CD14-positive monocyte (primary cell): ENCODE data around the gene PPP1R13B. TPM values are rescaled to one million over a fixed set of nuclear protein-coding genes. Genes with fewer than 3 reads are reported as not detected.
A peak's percentile ranks its signal among the peaks of the same experiment; 100 is the strongest.

Experiments
- DNase-seq, 3 donors: peaks; one replicate each; pipeline ENCODE4 v3.0.0-alpha.2; 2011 to 2022
- H2AFZ ChIP-seq: 2 replicates; pipeline ENCODE4 v1.6.0; 2012; ENCODE audit warnings: mild to moderate bottlenecking, low read depth, low read length, inconsistent platforms; ENCODE audit not compliant: insufficient read depth, poor library complexity, severe bottlenecking
- H3K27ac ChIP-seq, 2 donors: 1 replicate in 1 of 2; 2 replicates in 1 of 2; pipeline ENCODE4 v1.5.1; 2012 to 2013; ENCODE audit warnings: low read length in 2 of 2, control low read depth in 1 of 2, inconsistent platforms in 1 of 2, low read depth in 1 of 2, mild to moderate bottlenecking in 1 of 2
- H3K27me3 ChIP-seq, 2 donors: one replicate each; pipeline versions ENCODE4 v1.6.0 to v1.6.1; 2011 to 2013; ENCODE audit warnings: low read length in 2 of 2; ENCODE audit not compliant: control insufficient read depth in 2 of 2, insufficient read depth in 2 of 2
- H3K36me3 ChIP-seq, 2 donors: replicated peaks in 1 of 2; 1 replicate in 1 of 2; 2 replicates in 1 of 2; pipeline versions ENCODE4 v1.5.1 to v1.6.1; 2012 to 2013; ENCODE audit warnings: low read length in 2 of 2, control low read depth in 1 of 2, inconsistent platforms in 1 of 2, mild to moderate bottlenecking in 1 of 2; ENCODE audit not compliant: insufficient read depth in 2 of 2, control insufficient read depth in 1 of 2
- H3K4me1 ChIP-seq, 2 donors: 1 replicate in 1 of 2; 2 replicates in 1 of 2; pipeline versions ENCODE4 v1.5.1 to v1.6.1; 2012 to 2013; ENCODE audit warnings: low read length in 2 of 2, control low read depth in 1 of 2, inconsistent platforms in 1 of 2, mild to moderate bottlenecking in 1 of 2, moderate library complexity in 1 of 2; ENCODE audit not compliant: insufficient read depth in 2 of 2, control insufficient read depth in 1 of 2
- H3K4me2 ChIP-seq: replicated peaks from 2 replicates; pipeline ENCODE3; 2012; ENCODE audit warnings: low read length, moderate library complexity, mild to moderate bottlenecking; ENCODE audit not compliant: poor library complexity, severe bottlenecking; ENCODE audit errors: extremely low read depth
- H3K4me3 ChIP-seq, 3 experiments: fragments of 200-600 bp in 1 of 3; sonication (generic) in 1 of 3; replicated peaks in 1 of 3; 1 replicate in 2 of 3; 2 replicates in 1 of 3; pipeline ENCODE4 v1.5.1; 2011 to 2013; ENCODE audit warnings: low read length in 3 of 3, mild to moderate bottlenecking in 3 of 3, control low read depth in 2 of 3, low read depth in 2 of 3, inconsistent platforms in 1 of 3, moderate library complexity in 1 of 3
- H3K79me2 ChIP-seq: 2 replicates; pipeline ENCODE4 v1.6.0; 2012; ENCODE audit warnings: mild to moderate bottlenecking, control low read depth, inconsistent platforms, low read length, moderate library complexity; ENCODE audit not compliant: insufficient read depth
- H3K9ac ChIP-seq: 2 replicates; pipeline ENCODE4 v1.6.0; 2017; ENCODE audit warnings: low read length, mild to moderate bottlenecking; ENCODE audit not compliant: insufficient read depth, poor library complexity, severe bottlenecking
- H3K9me3 ChIP-seq, 2 donors: replicated peaks in 1 of 2; 1 replicate in 1 of 2; 2 replicates in 1 of 2; pipeline versions ENCODE4 v1.5.1 to v1.6.1; 2012 to 2013; ENCODE audit warnings: low read length in 2 of 2, control low read depth in 1 of 2; ENCODE audit not compliant: control insufficient read depth in 1 of 2, insufficient read depth in 1 of 2
- H4K20me1 ChIP-seq: 2 replicates; pipeline ENCODE4 v1.6.0; 2012; ENCODE audit warnings: mild to moderate bottlenecking, low read length, control low read depth, moderate library complexity; ENCODE audit not compliant: insufficient read depth
- H3K27ac Mint-ChIP-seq, 7 donors: one replicate each; pipeline ENCODE4 v1.8.0; 2020; ENCODE audit warnings: mild to moderate bottlenecking in 7 of 7, mixed read lengths in 7 of 7, moderate library complexity in 6 of 7, inconsistent platforms in 2 of 7
- H3K27me3 Mint-ChIP-seq, 3 donors: one replicate each; pipeline ENCODE4 v1.8.0; 2021 to 2022; ENCODE audit warnings: low read depth in 3 of 3, mild to moderate bottlenecking in 3 of 3, mixed read lengths in 3 of 3, moderate library complexity in 3 of 3, inconsistent platforms in 1 of 3
- H3K36me3 Mint-ChIP-seq, 2 donors: one replicate each; pipeline ENCODE4 v1.8.0; 2020; ENCODE audit warnings: mixed read lengths in 2 of 2, inconsistent platforms in 1 of 2, mild to moderate bottlenecking in 1 of 2
- H3K4me1 Mint-ChIP-seq: one replicate; pipeline ENCODE4 v1.8.0; 2020; ENCODE audit warnings: mild to moderate bottlenecking, mixed read lengths
- H3K4me3 Mint-ChIP-seq, 2 donors: one replicate each; pipeline ENCODE4 v1.8.0; 2020; ENCODE audit warnings: mild to moderate bottlenecking in 2 of 2, mixed read lengths in 2 of 2, moderate library complexity in 1 of 2
- H3K9me3 Mint-ChIP-seq, 7 donors: one replicate each; pipeline ENCODE4 v1.8.0; 2020 to 2022; ENCODE audit warnings: mixed read lengths in 7 of 7, mild to moderate bottlenecking in 6 of 7, moderate library complexity in 6 of 7, inconsistent platforms in 2 of 7
- whole genome bisulfite sequencing: methylation state at CpG from one replicate; pipeline ENCODE4 v1.1.5; 2013; ENCODE audit warnings: missing lambda C conversion rate; ENCODE audit not compliant: insufficient coverage; 5-methylcytosine and 5-hydroxymethylcytosine counted together
- intact Hi-C, 2 donors: fragments of 100-400 bp; cut with micrococcal nuclease; formaldehyde crosslinking; loops; one replicate each; pipeline versions ENCODE4 v1.15.0 to v1.15.1; 2023
- polyA plus RNA-seq, 3 donors: library from polyadenylated mRNA; depleted of rRNA in 1 of 3; unstranded in 2 of 3; stranded (reverse) in 1 of 3; fragments of 300-500 nt in 2 of 3; fragments of >200 nt in 1 of 3; fragmentation: Illumina TruSeq in 2 of 3; gene quantifications; 1 replicate in 2 of 3; 2 replicates in 1 of 3; pipeline ENCODE4 v1.2.3, GENCODE V29; 2012 to 2021
- TF ChIP-seq, protein P1 (sequence below): fragments of 200-600 bp; IDR thresholded peaks from one replicate; pipeline ENCODE4 v1.8.0; 2022; ENCODE audit warnings: antibody characterized with exemption, mild to moderate bottlenecking

The PPP1R13B gene
- polyA plus RNA-seq, 3 donors: 0.48 to 1.1 (median 0.99) TPM

DNA sequence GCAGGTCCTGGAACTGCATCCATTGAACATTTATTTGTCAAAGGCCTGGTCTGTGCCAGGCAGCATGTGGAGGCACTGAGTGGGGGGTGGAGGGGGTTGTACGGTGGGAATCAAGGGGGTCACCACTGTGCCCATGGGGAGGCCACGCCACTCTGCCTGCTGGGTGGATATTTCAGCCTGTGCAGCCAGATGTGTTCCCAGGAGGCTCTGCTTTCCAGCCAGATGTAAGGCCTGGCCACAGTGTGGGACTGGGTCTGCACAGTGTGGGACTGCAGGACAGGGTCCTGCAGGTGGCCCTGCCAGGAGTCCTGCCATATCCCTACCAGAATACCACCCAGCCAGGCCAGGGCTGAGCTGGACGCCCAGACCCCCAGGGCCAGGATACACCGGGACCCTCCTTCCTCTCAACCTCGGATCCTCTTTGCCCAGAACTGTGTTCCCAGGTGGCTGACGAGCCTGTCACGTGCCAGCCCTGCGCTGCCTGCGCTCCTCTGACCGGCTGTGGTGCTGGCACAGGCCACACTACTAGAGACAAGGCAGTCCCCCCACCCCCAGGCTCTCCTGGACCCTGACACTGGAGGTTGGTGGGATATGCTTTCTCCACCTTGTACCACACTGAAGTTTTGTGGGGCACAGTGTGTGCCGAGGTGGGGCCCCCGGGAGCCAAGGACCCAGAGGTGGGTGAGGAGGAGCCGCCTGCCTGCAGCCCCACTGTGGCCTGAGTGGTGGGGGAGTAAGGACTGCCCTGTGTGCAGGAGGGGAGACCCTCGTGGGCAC, 149.6 kb downstream of the PPP1R13B start:
- H3K27ac ChIP-seq: peak overlapping the region in 1 of 2 donors; percentile 8
- H2AFZ ChIP-seq: no peak overlapping the region
- H3K36me3 Mint-ChIP-seq: peaks cover 45 to 82% of the 10 kb centered on the region in 2 donors
- H3K79me2 ChIP-seq: peaks cover 7% of the 10 kb centered on the region
- no peaks in the 10 kb centered on the region for H3K9me3 ChIP-seq
- no peaks in the 10 kb centered on the region for H3K9me3 Mint-ChIP-seq
- H3K27ac Mint-ChIP-seq: peak overlapping the region in 4 of 7 donors; percentile 10 to 71 (median 27)
- H3K4me3 Mint-ChIP-seq: no peak overlapping the region
- TF ChIP-seq, protein P1, sequence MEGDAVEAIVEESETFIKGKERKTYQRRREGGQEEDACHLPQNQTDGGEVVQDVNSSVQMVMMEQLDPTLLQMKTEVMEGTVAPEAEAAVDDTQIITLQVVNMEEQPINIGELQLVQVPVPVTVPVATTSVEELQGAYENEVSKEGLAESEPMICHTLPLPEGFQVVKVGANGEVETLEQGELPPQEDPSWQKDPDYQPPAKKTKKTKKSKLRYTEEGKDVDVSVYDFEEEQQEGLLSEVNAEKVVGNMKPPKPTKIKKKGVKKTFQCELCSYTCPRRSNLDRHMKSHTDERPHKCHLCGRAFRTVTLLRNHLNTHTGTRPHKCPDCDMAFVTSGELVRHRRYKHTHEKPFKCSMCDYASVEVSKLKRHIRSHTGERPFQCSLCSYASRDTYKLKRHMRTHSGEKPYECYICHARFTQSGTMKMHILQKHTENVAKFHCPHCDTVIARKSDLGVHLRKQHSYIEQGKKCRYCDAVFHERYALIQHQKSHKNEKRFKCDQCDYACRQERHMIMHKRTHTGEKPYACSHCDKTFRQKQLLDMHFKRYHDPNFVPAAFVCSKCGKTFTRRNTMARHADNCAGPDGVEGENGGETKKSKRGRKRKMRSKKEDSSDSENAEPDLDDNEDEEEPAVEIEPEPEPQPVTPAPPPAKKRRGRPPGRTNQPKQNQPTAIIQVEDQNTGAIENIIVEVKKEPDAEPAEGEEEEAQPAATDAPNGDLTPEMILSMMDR: no peak
- H3K4me3 ChIP-seq: no peak overlapping the region
- H3K9ac ChIP-seq: no peak overlapping the region
- H4K20me1 ChIP-seq: peaks cover 71% of the 10 kb centered on the region
- peaks cover 78 to 91% of the 10 kb centered on the region in 2 donors for H3K36me3 ChIP-seq
- intact Hi-C loops: no loop called here
- H3K27me3 ChIP-seq: no peaks in the 10 kb centered on the region
- H3K27me3 Mint-ChIP-seq: peaks cover 0 to 3% (median 1%) of the 10 kb centered on the region in 3 donors
- peaks cover 20% of the 10 kb centered on the region for H3K4me1 Mint-ChIP-seq
- DNase-seq: no peak
- WGBS: 90% methylated on average over 9 of the region's 14 CpGs
- H3K4me1 ChIP-seq: no peaks in the 10 kb centered on the region
- no peak overlapping the region for H3K4me2 ChIP-seq

DNA sequence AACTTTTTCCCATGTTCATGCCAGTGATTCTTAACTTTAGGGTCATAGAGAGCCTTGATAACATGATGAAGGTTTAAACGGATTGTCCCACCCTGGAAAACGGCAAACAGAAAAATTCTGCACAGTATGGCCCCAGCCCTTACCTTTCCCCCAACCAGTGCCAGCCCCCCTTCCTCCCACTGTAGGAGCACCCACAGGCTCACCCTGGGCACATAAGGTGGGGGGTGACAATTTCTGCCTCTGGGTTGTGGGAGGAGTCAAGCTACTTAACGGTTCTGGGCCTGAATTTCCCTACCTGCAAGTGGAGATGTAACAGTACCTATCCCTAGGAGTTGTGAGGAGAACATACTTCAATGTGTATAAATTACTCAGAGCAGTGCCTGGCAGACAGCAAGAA, 150.2 kb downstream of the PPP1R13B start:
- intact Hi-C loops: no loop called here
- Histone ChIP-seq H3K4me3 (no peak overlapping the region), H4K20me1 (peaks cover 77% of the 10 kb centered on the region), H3K9me3 (no peaks in the 10 kb centered on the region), H3K4me1 (no peaks in the 10 kb centered on the region), H3K79me2 (peaks cover 7% of the 10 kb centered on the region), H3K36me3 (peaks cover 82 to 91% of the 10 kb centered on the region in 2 donors), H3K4me2 (no peak overlapping the region), H2AFZ (no peak overlapping the region), H3K27me3 (no peaks in the 10 kb centered on the region), H3K9ac (no peak overlapping the region), H3K27ac (no peak overlapping the region)
- no CpG with 5 or more reads among the region's 3 CpGs for WGBS
- peaks cover 0 to 1% (median 0%) of the 10 kb centered on the region in 3 donors for H3K27me3 Mint-ChIP-seq
- TF ChIP-seq, protein P1: no peak
- no peak overlapping the region for H3K4me3 Mint-ChIP-seq
- no peak for DNase-seq
- peaks cover 18% of the 10 kb centered on the region for H3K4me1 Mint-ChIP-seq
- H3K36me3 Mint-ChIP-seq: peaks cover 44 to 80% of the 10 kb centered on the region in 2 donors
- no peaks in the 10 kb centered on the region for H3K9me3 Mint-ChIP-seq
- H3K27ac Mint-ChIP-seq: peak overlapping the region in 2 of 7 donors; percentile 30 to 71
